SK-N-SH treated with all-trans-retinoic acid at 6 μM for 48 hours (cell line): ENCODE data around the gene SH2D6.

ENCODE experiments used
- ATAC-seq: fragments of 200-7000 bp; cut with Tn5 transposase; 3 replicates; pipeline ENCODE4 v1.9.1; 2020; ENCODE audit warnings: mild to moderate bottlenecking, moderate library complexity
- ARNTL ChIP-seq: fragments of 450-650 bp; formaldehyde crosslinking; IDR thresholded peaks from 2 replicates; pipeline ENCODE4 v1.5.0; 2020; ENCODE audit warnings: low read depth, mild to moderate bottlenecking, moderate library complexity, borderline replicate concordance
- BACH2 ChIP-seq: fragments of 250-450 bp; sonication (Bioruptor Pico); IDR thresholded peaks from 2 replicates; pipeline ENCODE4 v1.9.0; 2021; ENCODE audit warnings: mild to moderate bottlenecking, borderline replicate concordance
- CREB5 ChIP-seq: fragments of 250-450 bp; sonication (Bioruptor Pico); IDR thresholded peaks from 2 replicates; pipeline ENCODE4 v1.5.1; 2020; ENCODE audit warnings: low read depth, mild to moderate bottlenecking, moderate library complexity
- CSDC2 ChIP-seq: fragments of 250-450 bp; sonication (Bioruptor Pico); IDR thresholded peaks from 2 replicates; pipeline ENCODE4 v1.5.0; 2020; ENCODE audit warnings: mild to moderate bottlenecking, moderate library complexity
- ESRRG ChIP-seq: fragments of 250-450 bp; sonication (Bioruptor Pico); IDR thresholded peaks from 2 replicates; pipeline ENCODE4 v1.6.1; 2021; ENCODE audit warnings: mild to moderate bottlenecking
- GLIS3 ChIP-seq: fragments of 250-450 bp; sonication (Bioruptor Pico); IDR thresholded peaks from 2 replicates; pipeline ENCODE4 v1.5.0; 2020; ENCODE audit warnings: mild to moderate bottlenecking, moderate library complexity
- ISL1 ChIP-seq: fragments of 250-450 bp; sonication (Bioruptor Pico); IDR thresholded peaks from 2 replicates; pipeline ENCODE4 v2.1.2; 2022; ENCODE audit warnings: mild to moderate bottlenecking, moderate library complexity
- OSR1 ChIP-seq: fragments of 250-450 bp; sonication (Bioruptor Pico); IDR thresholded peaks from 2 replicates; pipeline ENCODE4 v1.8.0; 2022; ENCODE audit warnings: moderate library complexity, mild to moderate bottlenecking, inconsistent platforms
- POU6F1 ChIP-seq: fragments of 250-450 bp; sonication (Bioruptor Pico); IDR thresholded peaks from 2 replicates; pipeline ENCODE4 v1.8.0; 2021; ENCODE audit warnings: low read depth, mild to moderate bottlenecking, moderate library complexity, borderline replicate concordance
- PPARA ChIP-seq: fragments of 250-450 bp; sonication (Bioruptor Pico); IDR thresholded peaks from 2 replicates; pipeline ENCODE4 v1.5.0; 2020; ENCODE audit warnings: mild to moderate bottlenecking, borderline replicate concordance
- RARB ChIP-seq: fragments of 250-450 bp; sonication (Bioruptor Pico); IDR thresholded peaks from 2 replicates; pipeline ENCODE4 v1.8.0; 2021; ENCODE audit warnings: mild to moderate bottlenecking, moderate library complexity
- SNAI2 ChIP-seq: fragments of 250-450 bp; sonication (Bioruptor Pico); IDR thresholded peaks from 2 replicates; pipeline ENCODE4 v1.5.0; 2020; ENCODE audit warnings: mild to moderate bottlenecking, moderate library complexity
- TCF4 ChIP-seq: fragments of 250-450 bp; sonication (Bioruptor Pico); IDR thresholded peaks from 2 replicates; pipeline ENCODE4 v1.8.0; 2021; ENCODE audit warnings: mild to moderate bottlenecking, moderate library complexity, borderline replicate concordance
- TOX ChIP-seq: fragments of 250-450 bp; sonication (Bioruptor Pico); IDR thresholded peaks from 2 replicates; pipeline ENCODE4 v1.8.0; 2021; ENCODE audit warnings: mild to moderate bottlenecking, moderate library complexity, borderline replicate concordance
- TSHZ2 ChIP-seq: fragments of 250-450 bp; sonication (Bioruptor Pico); IDR thresholded peaks from 2 replicates; pipeline ENCODE4 v1.5.0; 2020; ENCODE audit warnings: mild to moderate bottlenecking, moderate library complexity
- ZC3H10 ChIP-seq: fragments of 250-450 bp; sonication (Bioruptor Pico); IDR thresholded peaks from 2 replicates; pipeline ENCODE4 v1.5.1; 2021; ENCODE audit warnings: mild to moderate bottlenecking, moderate library complexity
- ZFP3 ChIP-seq: fragments of 250-450 bp; sonication (Bioruptor Pico); IDR thresholded peaks from 2 replicates; pipeline ENCODE4 v1.5.0; 2020; ENCODE audit warnings: mild to moderate bottlenecking, moderate library complexity
- ZFP30 ChIP-seq: fragments of 450-650 bp; formaldehyde crosslinking; IDR thresholded peaks from 2 replicates; pipeline ENCODE4 v1.5.0; 2022; ENCODE audit warnings: mild to moderate bottlenecking, moderate library complexity
- ZNF565 ChIP-seq: fragments of 450-650 bp; formaldehyde crosslinking; conservative IDR thresholded peaks from 2 replicates; pipeline ENCODE4 v1.5.0; 2020; ENCODE audit warnings: low read depth, mild to moderate bottlenecking, moderate library complexity
- ZNF70 ChIP-seq: fragments of 450-650 bp; formaldehyde crosslinking; IDR thresholded peaks from 2 replicates; pipeline ENCODE4 v1.5.0; 2020; ENCODE audit warnings: mild to moderate bottlenecking, moderate library complexity
- ZNF8 ChIP-seq: fragments of 450-650 bp; formaldehyde crosslinking; IDR thresholded peaks from 2 replicates; pipeline ENCODE4 v1.5.0; 2020; ENCODE audit warnings: mild to moderate bottlenecking, moderate library complexity
- TF ChIP-seq, protein P1 (sequence below): fragments of 250-450 bp; sonication (Bioruptor Pico); IDR thresholded peaks from 2 replicates; pipeline ENCODE4 v1.5.1; 2021; ENCODE audit warnings: mild to moderate bottlenecking, moderate library complexity

Gene SH2D6

DNA sequence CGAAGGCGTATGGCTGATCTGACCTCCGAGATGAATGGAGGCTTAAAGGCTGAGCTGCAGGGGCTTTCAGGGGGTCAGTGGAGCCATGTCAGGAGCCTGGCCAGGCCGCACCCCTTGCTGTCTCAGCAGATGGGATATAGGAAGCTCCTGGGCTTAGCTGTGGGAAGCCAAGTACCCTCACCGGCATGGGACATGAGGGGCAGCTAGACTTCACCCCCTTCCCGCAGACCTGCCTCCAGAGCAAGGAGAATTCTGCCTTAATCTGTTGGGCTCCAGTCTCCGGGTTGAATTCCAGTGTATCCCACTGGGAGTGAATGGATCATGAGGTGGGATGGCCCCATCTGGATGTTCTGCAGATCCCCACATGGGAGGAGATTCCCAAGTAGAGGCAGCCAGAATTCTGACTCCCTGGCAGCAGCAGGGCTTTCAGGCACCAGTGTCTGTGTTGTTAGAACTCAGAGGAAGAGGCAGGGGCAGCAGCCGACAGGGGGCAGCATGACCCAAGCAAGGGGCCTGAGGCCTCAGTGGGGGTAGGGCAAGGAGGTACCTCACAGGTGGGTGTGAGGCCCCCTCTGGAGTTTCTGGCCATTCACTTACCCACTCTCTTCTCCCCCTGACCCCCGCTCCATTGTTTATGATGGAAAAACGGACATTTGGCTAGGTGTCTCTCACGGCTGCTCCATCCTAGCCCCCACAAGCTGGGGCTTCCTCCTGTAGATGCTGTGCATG, 27.4 kb upstream of the SH2D6 start:
- TF ChIP-seq GLIS3 (CRISPR knock-in tag) (no peak), TSHZ2 (CRISPR knock-in tag) (no peak), ZNF70 (CRISPR knock-in tag) (no peak), POU6F1 (CRISPR knock-in tag) (no peak), BACH2 (CRISPR knock-in tag) (no peak), ISL1 (no peak), TCF4 (CRISPR knock-in tag) (no peak), ZFP3 (no peak), ARNTL (CRISPR knock-in tag) (no peak), ZC3H10 (CRISPR knock-in tag) (no peak), ZFP30 (CRISPR knock-in tag) (no peak), CSDC2 (CRISPR knock-in tag) (no peak), RARB (no peak), ZNF8 (CRISPR knock-in tag) (no peak), TOX (CRISPR knock-in tag) (no peak), ZNF565 (no peak), OSR1 (no peak), SNAI2 (no peak)
- TF ChIP-seq, protein P1, sequence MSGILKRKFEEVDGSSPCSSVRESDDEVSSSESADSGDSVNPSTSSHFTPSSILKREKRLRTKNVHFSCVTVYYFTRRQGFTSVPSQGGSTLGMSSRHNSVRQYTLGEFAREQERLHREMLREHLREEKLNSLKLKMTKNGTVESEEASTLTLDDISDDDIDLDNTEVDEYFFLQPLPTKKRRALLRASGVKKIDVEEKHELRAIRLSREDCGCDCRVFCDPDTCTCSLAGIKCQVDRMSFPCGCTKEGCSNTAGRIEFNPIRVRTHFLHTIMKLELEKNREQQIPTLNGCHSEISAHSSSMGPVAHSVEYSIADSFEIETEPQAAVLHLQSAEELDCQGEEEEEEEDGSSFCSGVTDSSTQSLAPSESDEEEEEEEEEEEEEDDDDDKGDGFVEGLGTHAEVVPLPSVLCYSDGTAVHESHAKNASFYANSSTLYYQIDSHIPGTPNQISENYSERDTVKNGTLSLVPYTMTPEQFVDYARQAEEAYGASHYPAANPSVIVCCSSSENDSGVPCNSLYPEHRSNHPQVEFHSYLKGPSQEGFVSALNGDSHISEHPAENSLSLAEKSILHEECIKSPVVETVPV (CRISPR knock-in tag): no peak
- ATAC-seq: peak; percentile 74

DNA sequence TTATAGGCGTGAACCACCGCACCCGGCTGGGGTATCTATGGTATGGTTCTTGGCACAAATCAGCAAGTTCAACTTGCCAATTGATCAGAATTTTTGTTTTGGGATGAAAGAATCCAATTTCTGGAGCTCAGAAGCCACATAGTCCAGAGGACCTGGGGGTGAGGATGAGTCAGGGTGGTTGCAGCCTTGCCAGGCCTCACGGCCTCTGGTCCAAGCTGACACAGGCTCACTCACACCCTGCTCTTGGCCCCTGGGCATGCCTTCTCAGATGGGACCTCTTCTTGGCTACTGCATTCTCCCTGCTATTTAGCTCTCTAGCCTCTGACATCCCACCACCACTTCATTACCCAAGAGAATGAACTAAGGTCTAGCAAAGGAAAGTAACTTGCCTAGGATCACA, 24.7 kb upstream of the SH2D6 start:
- no peak for TF ChIP-seq GLIS3 (CRISPR knock-in tag)
- TF ChIP-seq CREB5: no peak
- TF ChIP-seq TOX (CRISPR knock-in tag): no peak
- no peak for TF ChIP-seq TCF4 (CRISPR knock-in tag)
- TF ChIP-seq, protein P1 (CRISPR knock-in tag): no peak
- no peak for TF ChIP-seq CSDC2 (CRISPR knock-in tag)
- no peak for TF ChIP-seq ZNF565
- no peak for TF ChIP-seq PPARA
- TF ChIP-seq ESRRG (CRISPR knock-in tag): no peak
- no peak for TF ChIP-seq BACH2 (CRISPR knock-in tag)
- TF ChIP-seq ARNTL (CRISPR knock-in tag): no peak
- no peak for TF ChIP-seq TSHZ2 (CRISPR knock-in tag)
- no peak for TF ChIP-seq POU6F1 (CRISPR knock-in tag)
- TF ChIP-seq, all 23 proteins: peak for 0
- ATAC-seq: peak; percentile 21; the same call in 2 of the 3 replicates
